Measurements from ENCODE around the gene ATP6V1B1.

The ATP6V1B1 gene

GRCh38 chr2:70990216-70990615 lies 54.5 kb downstream of the ATP6V1B1 start:
- DNase-seq (ENCODE audit: low spot score), result no peak
- in situ Hi-C loops (cut with MboI; ENCODE audit: low sequenced_read_pairs, unreplicated experiment), result no loop called here
- TF ChIP-seq CTCF (IDR thresholded peaks at IDR 0.05; ENCODE audit: borderline replicate concordance, control extremely low read depth, extremely low read depth, insufficient read depth, missing control alignments), result no peak

GRCh38 chr2:70991142-70991541 lies 55.4 kb downstream of the ATP6V1B1 start:
- in situ Hi-C loops (cut with MboI; ENCODE audit: low sequenced_read_pairs, unreplicated experiment), result no loop called here
- TF ChIP-seq CTCF (IDR thresholded peaks at IDR 0.05; ENCODE audit: borderline replicate concordance, control extremely low read depth, extremely low read depth, insufficient read depth, missing control alignments), result no peak
- DNase-seq (ENCODE audit: low spot score), result no peak

GRCh38 chr2:70991742-70992141 lies 56.0 kb downstream of the ATP6V1B1 start:
- no peak for DNase-seq (ENCODE audit: low spot score)
- no peak for TF ChIP-seq CTCF (IDR thresholded peaks at IDR 0.05; ENCODE audit: borderline replicate concordance, control extremely low read depth, extremely low read depth, insufficient read depth, missing control alignments)
- in situ Hi-C loops (cut with MboI; ENCODE audit: low sequenced_read_pairs, unreplicated experiment), result no loop called here

- in situ Hi-C loops (cut with MboI; ENCODE audit: low sequenced_read_pairs, unreplicated experiment), result no loop called here
- no peak for TF ChIP-seq CTCF (IDR thresholded peaks at IDR 0.05; ENCODE audit: borderline replicate concordance, control extremely low read depth, extremely low read depth, insufficient read depth, missing control alignments)
- peak; percentile 3 for DNase-seq (ENCODE audit: low spot score)
These were observed 57.5 kb downstream of the ATP6V1B1 start for GRCh38 chr2:70992945-70993853.

GRCh38 chr2:70994009-70994698 lies 58.5 kb downstream of the ATP6V1B1 start:
- in situ Hi-C loops (cut with MboI; ENCODE audit: low sequenced_read_pairs, unreplicated experiment), result no loop called here
- TF ChIP-seq CTCF (IDR thresholded peaks at IDR 0.05; ENCODE audit: borderline replicate concordance, control extremely low read depth, extremely low read depth, insufficient read depth, missing control alignments), result no peak
- DNase-seq (ENCODE audit: low spot score), result peak; percentile 61

GRCh38 chr2:70994699-70995425 lies 59.2 kb downstream of the ATP6V1B1 start, which contains the start of gene TEX261:
TSS of gene TEX261 (minus strand) at chr2:70994873. CDS start at chr2:70994757, 116 bp downstream.
- in situ Hi-C loops (cut with MboI; ENCODE audit: low sequenced_read_pairs, unreplicated experiment), result no loop called here
- peak; percentile 97 for TF ChIP-seq CTCF (IDR thresholded peaks at IDR 0.05; ENCODE audit: borderline replicate concordance, control extremely low read depth, extremely low read depth, insufficient read depth, missing control alignments)
- DNase-seq (ENCODE audit: low spot score), result peak; percentile 95
